Retinal pigment epithelial cell (primary cell): ENCODE data around the gene TMEM214.
"Not testable (repeated sequence)": the region's sequence is repeated elsewhere in the genome, so short reads cannot be mapped to it uniquely, and the experiment has no call there.

Experiments used
- DNase-seq: peaks from one replicate; pipeline ENCODE4 v3.0.0-alpha.2; 2010; ENCODE audit warnings: low read depth
- H3K4me3 ChIP-seq: 2 replicates; pipeline ENCODE4 v1.5.1; 2011; ENCODE audit warnings: mild to moderate bottlenecking, low read length, control low read depth, moderate library complexity
- CTCF ChIP-seq: conservative IDR thresholded peaks from 2 replicates; pipeline ENCODE4 v1.5.1; 2011; ENCODE audit warnings: low read depth, low read length, control low read depth, inconsistent platforms

Gene TMEM214

DNA sequence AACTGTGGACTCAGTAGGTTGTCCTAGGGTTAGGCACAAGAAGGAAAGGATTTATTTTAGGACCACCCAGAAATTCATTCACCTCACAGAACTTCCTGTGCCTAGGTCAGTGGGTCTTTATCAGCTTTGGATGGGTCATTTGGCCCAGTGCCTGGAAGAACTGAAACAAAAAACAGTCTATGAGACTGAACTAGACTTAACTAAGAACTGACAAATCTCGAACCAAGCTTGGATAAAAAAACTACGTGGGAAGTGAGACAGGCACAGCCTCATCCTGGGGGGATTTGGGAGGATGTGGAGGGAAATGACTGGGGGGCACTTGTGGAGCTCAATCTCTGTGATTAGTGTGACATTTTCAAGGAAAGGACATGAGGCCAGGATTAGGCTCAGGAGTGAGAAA lies 41.0 kb downstream of the TMEM214 start:
- no peak for DNase-seq
- no peak overlapping the region for H3K4me3 ChIP-seq
- TF ChIP-seq CTCF = no peak

DNA sequence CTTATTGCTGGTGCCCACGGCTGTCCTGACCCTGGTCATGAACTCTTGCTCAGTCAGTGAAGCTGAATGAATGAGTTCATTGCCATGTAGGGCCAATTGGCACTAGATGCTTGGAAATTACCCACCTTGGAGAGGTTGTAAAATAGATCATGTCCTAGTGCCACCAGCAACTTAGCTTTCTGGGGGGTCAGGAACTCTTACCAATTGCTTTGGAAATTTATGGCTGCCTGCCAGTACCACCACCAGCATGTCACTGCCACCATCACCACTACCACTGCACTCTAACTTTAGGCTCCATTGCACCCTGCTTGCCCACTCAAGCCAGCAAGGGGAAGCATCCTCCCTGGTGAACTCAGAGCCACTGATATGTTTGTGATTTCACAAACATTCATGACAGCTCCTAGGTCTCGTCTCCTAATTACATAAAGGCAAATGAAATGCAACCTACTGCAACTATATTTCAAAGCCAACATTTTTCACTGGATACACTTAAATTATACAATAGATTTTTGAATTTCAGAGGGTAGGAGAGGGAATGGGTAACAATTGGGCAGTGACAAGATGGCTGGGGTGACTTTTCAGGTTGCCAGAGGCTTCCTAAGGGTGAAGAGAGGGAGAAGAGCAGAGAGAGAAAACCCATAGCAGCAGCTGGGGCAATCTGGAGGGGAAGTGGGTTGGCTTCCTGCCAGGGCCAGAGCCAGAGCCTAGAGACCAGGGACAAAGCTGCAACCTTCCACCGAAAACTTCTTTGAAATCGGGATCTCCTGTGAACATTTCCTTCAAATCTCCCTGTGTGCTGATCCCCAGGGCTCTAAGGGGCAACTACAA lies 42.2 kb downstream of the TMEM214 start:
- TF ChIP-seq CTCF = no peak
- no peak overlapping the region for H3K4me3 ChIP-seq
- DNase-seq = no peak

- not testable (repeated sequence) for DNase-seq
Observed at GRCh38 chr2:27075566-27075871, 42.8 kb downstream of the TMEM214 start.

DNA sequence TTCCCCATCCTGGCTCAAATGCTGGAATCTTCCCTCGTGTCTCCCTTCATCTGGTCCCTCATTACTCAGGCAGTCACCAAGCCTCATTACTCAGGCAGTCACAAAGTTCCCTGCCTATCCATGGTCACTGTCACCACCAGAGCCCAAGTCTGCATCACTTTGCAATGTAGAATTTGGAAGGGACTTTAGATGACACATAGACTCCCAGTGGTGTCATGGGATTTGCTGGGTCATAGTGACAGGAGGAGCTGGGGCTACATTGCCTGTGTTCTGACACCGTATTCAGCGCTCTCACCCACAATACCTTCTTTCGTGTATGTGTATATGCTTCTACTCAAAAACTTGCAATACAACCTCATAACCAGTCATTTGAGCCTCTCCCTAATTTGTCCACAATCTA lies 43.6 kb downstream of the TMEM214 start:
- no peak for TF ChIP-seq CTCF
- DNase-seq = no peak
- no peak overlapping the region for H3K4me3 ChIP-seq

More at GRCh38 chr2:27075566-27075871, 42.8 kb downstream of the TMEM214 start:
- not testable (repeated sequence) for H3K4me3 ChIP-seq

DNA sequence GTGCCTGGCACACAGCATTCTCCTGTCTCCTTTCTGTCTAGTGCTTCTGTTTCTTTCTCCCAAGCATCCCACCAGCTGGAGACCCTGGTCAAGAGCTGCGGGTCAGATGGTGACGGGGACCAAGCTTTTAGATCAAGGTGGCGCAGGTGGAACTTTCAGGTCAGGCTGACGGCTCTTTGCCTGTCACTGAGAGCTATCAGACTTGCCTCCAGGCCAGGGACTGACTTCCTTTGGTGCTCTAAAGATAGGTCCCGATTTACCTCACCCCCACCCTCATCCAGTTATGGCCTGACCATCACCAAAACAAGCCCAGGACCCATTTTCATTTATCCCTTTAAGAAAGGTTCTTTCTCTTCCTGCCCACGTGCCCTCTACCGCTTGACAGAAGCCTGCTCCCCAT lies 44.5 kb downstream of the TMEM214 start:
- DNase-seq = no peak
- H3K4me3 ChIP-seq = no peak overlapping the region
- no peak for TF ChIP-seq CTCF

- no peak within 1 kb of the TSS for H3K4me3 ChIP-seq
- no peak for DNase-seq
- no peak for TF ChIP-seq CTCF
Observed at GRCh38 chr2:27078267-27079194, 45.8 kb downstream of the TMEM214 start, which contains the start of gene EMILIN1. EMILIN1 (plus strand) TSS chr2:27078615; CDS start chr2:27079066, 451 bp downstream.

DNA sequence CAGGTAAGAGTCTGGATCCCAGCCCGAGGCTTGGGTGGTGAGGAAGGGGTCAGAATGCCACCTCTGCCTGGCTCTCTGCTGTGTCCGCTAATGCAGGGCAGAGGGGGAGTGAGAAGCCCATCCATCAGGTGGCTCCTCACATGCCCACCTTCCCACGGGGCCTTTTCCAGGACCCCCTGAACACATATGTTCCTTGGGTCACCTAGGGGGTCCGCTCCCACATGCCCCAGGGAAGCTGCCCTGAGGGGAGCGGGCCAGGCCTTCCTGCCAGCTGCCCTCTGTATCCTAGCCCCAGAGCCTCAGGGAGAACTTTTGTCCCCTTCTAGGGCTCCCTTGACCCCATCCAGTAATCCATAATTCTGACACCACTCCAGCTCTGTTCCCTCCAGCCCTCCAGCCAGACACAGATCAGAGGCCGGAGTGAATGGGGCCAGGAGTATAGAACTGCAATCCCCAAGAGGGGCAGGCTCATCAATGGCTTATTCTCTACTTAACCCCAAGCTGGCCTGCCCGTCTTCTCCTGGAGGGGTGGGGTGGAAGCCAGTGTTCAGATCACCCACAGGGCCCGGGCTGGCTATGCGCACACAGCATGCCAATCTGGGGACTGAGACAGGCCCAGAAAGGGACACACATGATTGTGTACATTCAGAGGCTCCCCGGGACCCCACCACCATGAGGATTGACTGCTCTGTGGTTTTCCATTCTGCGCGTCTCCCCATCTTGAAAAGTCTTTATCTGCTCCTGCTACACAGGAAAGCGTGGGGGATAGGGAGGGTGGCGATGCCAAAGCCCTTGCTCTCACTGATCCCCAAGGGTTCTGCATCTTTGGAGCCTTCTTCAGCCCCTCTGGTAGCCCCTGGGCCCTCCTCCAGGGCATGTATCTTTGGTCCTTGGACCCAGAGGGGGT lies 46.7 kb downstream of the TMEM214 start:
- no peak for TF ChIP-seq CTCF
- H3K4me3 ChIP-seq = no peak overlapping the region

More for the DNA sequence above, 46.7 kb downstream of the TMEM214 start:
- DNase-seq = no peak
